T follicular helper cell (primary cell): ENCODE results near the gene ANAPC2.

ENCODE experiments used
- DNase-seq: peaks from one replicate; pipeline ENCODE4 v3.0.0-alpha.2; 2020; ENCODE audit warnings: low read depth

Gene ANAPC2

GRCh38 chr9:137192859-137193258 lies 4.5 kb upstream of the ANAPC2 start:
- no peak for DNase-seq

- DNase-seq: no peak
Observed at GRCh38 chr9:137192448-137192780, 4.1 kb upstream of the ANAPC2 start.

GRCh38 chr9:137191691-137192447 lies 3.5 kb upstream of the ANAPC2 start:
- no peak for DNase-seq

GRCh38 chr9:137191245-137191644 lies 2.9 kb upstream of the ANAPC2 start:
- no peak for DNase-seq

DNA sequence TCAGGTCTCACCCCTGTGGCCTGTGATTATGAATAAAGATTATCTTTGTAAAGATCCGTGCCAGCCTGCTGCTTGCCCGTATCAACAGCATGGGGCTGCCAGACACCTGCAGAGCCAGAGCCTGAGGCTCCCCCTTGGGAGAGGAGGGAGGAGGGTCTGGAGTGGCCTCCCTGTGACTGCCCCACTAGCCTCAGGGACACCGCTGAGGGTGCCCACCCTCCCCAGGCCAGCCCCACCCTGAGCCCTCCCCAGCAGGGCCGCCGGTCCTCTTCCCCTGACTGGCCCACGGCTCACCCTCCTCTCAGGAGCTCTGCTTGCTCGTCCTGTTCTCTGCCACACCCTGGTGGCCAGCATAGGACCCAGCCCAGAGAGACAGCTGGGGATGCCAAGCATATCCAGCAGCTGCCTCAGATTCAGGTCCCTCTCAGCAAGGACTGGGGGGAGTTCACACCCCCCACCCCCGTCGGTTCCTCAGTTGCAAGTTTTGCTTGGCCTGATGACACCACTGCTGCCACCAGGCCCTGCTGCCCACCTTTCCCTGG lies 2.0 kb upstream of the ANAPC2 start:
- no peak for DNase-seq

DNA sequence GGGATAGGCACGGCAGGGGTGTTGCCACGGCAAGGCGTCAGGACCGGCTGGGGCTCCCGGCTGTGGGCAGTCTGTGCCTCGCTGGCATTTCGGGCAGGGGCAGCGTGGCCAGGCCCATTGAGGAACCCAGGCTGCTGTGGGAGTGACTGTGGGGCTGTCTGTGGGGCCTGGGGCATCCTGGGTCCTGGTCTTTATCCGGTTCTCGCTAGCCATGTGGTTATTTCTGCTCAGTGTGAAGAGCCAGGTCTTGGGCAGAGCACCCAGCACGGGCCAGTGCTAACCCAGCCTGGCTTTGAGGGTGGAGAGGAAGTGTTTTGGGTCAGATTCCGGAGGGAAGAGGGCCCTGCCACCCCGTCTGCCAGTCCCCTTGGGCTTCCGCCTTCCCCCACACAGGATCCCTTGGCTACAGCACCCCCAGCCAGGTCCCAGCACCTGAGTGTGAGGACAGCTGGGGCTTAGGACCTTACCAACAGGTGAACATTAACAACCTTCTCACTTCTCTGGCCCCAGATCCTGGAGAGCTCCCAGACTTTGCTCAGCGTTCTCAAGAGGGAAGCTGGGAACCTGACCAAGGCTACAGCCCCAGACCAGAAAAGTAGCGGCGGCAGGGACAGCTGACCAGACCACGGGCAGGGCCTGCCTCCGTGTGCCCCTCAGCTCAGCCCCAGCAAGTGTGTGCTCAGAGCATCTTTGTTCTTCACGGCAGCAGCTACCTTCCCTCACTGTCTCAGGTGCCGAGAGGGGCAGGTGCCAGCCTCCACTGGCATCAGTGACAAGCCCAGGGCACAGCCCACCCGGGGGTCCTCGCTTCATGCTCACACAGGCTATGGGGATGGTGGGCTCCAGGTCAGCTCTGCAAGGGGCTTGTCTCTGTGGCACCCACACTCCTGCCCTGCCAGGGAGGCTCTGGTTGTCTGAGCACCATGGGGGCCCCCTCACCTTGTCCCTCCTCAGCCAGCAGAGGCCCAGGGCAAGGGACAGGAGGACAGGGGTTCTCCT lies 1.2 kb upstream of the ANAPC2 start:
- no peak for DNase-seq

GRCh38 chr9:137188086-137188489 lies 272 bp downstream of the ANAPC2 start:
- no peak for DNase-seq

- no peak for DNase-seq
Observed at GRCh38 chr9:137187386-137187785, 974 bp downstream of the ANAPC2 start.

DNA sequence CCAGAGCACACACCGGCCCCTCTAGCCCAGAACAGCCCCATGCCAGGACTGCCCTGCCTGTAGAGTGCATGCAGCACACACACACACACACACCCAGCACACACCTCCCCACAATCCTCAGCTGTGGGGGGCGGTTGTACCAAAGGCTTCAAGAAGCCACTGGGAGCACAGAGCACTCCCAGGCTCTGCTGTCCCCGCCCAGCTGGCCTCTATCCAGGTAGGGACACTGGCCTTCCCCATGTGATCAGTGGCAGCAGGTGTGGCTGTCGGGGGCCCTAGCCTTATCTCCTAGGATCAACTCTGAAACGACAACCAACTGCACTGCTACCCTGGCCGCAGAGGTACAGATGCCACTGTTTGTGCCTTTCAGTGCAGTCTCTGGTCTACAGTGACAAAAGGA lies 2.0 kb downstream of the ANAPC2 start:
- no peak for DNase-seq

DNA sequence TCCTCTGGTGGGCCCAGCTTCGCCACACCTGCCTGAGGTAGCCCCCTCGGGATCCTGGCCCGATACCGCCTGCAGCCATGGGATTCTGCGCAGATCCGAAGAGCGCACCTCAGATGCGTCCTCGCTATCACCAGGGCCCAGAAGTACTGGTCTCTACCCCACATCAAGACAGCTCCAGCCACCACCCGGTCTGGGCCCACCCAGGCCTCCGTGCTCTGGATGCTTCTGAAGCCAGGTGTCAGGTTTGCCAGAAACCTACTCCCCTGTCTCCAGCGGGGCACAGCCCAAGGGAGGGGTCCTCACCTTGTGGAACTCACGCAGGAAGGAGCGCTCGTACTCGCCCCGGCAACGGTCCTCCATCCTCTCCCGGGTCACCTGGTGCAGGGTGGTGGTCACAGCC lies 2.4 kb downstream of the ANAPC2 start:
- DNase-seq: no peak

DNA sequence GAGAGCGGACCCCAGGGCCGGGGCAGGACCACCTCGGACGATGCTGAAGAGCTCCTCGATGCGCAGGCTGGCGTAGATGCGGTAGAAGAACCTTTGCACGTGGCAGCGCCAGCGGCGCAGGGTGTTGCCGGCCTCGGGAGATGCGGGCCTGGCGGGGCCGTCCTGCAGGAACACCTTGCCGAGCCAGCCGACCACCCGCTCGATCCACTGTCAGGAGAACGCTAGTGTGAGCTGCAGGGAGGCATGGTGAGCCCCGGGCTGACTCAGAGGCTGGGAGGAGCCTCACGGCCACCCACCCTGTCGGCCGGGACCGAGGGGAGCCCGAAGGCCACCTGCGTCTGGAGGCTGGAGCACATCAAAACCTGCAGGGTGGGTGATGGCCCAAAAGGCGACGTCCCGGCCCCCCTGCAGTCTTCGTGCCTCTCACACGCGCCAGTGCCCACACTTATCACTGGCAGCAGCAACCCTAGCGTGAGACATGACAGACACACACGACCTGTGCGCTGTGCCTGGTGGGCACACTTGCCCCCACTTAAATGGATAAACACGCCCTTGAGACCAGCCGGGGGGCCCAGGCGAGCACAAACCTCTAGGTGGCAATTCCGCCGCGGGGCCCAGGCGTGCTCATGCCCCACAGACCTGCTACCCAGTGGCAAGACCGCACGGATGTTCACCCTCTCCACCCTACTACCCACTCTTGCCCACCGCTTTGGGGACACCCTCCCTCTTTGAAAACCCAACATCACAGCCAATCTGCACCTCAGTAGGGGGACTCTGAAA lies 3.3 kb downstream of the ANAPC2 start:
- DNase-seq: no peak

DNA sequence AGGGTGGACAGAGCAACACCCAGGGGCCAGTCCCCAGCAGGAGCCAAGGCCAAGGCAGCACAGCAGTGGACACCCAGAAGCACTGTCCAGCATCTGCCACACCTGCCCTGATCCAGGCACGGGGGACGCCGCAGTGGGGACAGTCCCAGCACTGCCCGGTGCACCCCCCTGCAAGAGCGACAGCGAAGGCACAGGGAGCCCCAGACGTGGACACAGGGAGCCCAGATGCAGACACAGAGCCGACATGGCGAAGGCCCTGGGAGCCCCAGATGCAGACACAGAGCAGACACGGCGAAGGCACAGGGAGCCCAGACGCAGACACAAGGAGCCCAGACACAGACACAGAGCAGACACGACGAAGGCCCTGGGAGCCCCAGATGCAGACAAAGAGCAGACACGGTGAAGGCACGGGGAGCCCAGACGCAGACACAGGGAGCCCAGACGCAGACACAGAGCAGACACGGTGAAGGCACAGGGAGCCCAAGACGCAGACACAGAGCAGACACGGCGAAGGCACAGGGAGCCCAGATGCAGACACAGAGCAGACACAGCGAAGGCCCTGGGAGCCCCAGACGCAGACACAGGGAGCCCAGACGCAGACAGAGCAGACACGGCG lies 4.3 kb downstream of the ANAPC2 start:
- DNase-seq: no peak

- no peak for DNase-seq
Observed at GRCh38 chr9:137182836-137183235, 5.5 kb downstream of the ANAPC2 start.

DNA sequence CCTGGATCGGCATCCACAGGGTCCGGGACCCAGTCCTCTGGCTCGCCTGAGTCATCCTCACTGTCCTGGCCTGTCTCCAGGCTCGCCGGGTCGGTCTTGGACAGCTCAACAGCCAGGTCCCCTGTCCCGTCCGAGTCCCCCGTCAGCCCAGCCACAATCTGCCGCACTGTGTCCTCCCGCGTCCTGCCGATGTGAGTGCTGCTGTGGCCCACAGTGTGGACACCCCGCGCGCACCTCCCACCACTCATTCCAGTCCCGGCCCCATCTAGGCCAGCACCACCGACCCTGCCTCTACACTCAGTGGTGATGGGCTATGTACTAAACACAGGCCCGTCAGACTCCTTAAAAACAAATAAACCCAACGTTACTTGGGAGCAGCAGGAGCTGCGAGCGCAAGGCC lies 6.7 kb downstream of the ANAPC2 start:
- DNase-seq: no peak

GRCh38 chr9:137180491-137180890 lies 7.9 kb downstream of the ANAPC2 start:
- DNase-seq: no peak

DNA sequence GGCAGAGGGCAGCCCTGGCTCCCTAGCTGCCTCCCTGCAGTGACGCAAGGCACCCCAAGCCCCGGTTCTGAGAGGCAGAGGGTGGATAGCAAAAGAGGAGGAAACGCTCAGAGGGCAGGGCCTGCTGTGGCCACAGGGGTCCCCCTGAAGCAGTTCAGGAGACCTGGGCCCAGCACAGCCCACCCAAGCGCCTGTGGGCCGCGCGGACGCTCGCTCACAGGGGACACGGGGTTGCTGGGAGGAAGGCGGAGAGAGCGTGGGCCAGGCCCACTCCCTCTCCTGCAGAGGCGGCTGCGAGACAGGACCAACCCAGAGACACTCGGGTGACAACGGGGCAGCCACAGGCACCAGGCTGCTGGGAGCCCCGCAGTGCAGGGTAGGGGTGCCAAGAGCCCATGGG lies 8.6 kb downstream of the ANAPC2 start:
- no peak for DNase-seq

DNA sequence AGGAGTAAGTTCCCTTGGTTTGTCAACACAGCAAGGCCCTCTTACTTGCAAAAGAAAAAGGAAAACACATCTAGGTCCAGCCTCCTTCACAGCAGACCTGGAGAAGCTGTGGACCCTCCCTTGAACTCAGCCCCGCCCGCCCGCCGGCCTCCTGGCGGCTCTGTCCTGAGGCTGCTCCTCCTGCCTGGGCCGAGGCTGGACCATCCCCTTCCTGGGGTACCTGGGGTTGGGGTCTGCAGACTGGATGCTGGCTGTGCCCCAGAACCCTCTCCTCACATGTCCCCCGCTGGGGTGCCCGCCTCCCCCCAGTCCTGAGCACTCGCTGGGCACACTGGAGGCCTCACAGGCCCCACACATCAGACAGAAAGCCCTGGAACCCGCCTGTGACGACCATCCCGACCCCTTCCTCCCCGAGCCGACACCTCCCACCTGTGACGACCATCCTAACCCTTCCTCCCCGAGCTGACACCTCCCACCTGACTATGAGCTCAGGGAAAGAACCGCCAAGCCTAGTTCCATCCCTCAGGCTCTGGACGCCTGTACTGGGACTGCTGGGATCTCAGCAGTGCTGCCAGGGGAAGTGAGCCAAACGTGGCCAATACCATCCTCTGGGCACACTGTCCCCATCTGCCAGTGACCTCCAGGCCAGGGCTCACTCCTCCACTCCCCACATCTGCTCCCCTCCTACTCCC lies 9.3 kb downstream of the ANAPC2 start:
- DNase-seq: no peak

DNA sequence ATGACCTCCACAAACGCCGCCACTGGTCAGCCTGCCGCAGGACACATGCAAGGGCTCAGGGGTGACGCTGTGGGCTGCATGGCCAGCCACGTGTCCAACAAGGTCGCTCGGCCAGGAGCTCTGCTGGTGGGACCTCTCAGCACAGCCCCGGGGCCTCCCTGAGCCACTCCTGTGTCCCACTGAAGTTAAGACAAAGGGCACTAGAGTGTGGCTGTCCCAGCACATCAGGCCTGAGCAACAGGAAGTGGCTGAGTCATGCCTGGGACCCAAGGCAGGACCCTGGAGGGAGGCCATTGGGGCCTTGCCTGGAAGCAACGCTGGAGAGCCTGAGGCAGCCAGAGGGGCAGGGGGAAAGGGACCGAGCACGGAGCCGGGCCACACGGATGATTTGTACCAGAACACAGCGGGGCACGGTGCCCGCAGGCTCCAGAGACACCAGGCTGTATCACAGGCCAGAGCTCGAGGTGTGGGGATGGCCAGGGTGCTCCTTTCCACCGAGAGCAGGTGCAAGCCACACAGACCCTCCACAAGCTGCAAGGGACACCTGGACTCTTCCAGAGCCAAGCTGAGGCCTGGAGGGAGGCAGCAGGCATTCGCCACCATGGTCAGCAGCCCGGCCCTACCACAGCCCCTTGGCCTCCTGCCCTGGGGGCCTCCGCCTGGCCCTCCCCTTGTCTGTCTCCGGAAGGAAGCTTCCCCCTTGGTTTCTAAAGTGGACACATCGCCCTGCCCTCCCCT lies 10.0 kb downstream of the ANAPC2 start:
- DNase-seq: no peak

DNA sequence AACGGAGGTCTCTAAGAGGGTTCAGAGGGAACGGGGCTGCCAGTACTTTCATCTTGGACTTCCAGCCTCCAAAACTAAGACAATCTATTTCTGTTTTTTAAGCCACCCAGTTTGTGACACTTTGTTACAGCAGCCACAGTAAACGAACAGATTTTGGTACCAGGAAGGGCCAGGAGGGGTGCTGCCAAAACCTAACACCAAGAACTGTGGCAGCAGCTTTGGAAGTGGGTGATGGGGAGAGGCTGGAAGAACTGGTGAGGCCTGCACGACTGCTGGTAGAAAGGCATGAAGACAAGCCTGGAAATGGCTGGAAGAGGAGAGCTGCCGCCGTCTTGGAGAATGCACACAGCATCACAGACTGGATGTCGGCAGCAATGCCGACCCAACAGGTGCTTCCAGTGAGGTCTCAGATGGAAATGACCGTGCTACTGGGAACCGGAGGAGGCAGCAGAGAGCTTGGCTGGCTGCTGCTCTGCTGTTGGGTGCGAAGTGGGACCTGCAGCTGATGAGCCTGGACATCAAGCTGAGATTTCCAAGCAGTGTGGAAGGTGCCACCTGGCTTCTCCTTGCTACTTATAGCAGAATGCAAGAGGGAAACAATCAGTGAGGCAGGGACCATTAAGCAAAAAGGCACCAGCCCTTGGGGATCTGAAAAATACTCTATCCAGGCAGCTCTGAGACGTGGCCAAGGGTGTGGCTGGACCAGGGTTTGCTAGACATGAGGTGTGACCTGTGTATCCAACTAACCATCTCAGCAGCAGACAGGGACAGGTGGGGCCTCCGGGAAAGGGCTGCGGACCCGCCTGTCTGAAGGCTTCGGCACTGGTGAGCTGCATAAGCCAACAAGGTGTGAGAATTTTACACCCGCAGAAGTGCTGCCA lies 11.8 kb downstream of the ANAPC2 start:
- DNase-seq: no peak
